Bladder microvascular endothelial cell (primary cell): ENCODE data around the gene STXBP5L. TPM values are rescaled to one million over a fixed set of nuclear protein-coding genes. Genes with fewer than 3 reads are reported as not detected.

ENCODE experiments used
- total RNA-seq: library from RNA; depleted of rRNA; stranded (reverse); fragments of >200 nt; gene quantifications from 2 replicates; pipeline ENCODE4 v1.2.3, GENCODE V29; 2014

STXBP5L gene
- total RNA-seq, result not detected in 2 replicates

GRCh38 chr3:120908030-120908794, at the start of gene STXBP5L:
STXBP5L (plus strand) TSS chr3:120908205; CDS start chr3:120909579, 1,374 bp downstream.

Other genes starting within 250 kb of the STXBP5L start
- gene HGD, start 226.0 kb upstream of the STXBP5L start, total RNA-seq, result 0.25 and 0.49 TPM in 2 replicates
- gene RABL3, start 165.7 kb upstream of the STXBP5L start, total RNA-seq, result 10.8 and 14.7 TPM in 2 replicates
- 24.3 and 41.5 TPM in 2 replicates for gene GTF2E1, start 165.5 kb upstream of the STXBP5L start, total RNA-seq